Measurements from ENCODE around the gene UBAP1.

DNA sequence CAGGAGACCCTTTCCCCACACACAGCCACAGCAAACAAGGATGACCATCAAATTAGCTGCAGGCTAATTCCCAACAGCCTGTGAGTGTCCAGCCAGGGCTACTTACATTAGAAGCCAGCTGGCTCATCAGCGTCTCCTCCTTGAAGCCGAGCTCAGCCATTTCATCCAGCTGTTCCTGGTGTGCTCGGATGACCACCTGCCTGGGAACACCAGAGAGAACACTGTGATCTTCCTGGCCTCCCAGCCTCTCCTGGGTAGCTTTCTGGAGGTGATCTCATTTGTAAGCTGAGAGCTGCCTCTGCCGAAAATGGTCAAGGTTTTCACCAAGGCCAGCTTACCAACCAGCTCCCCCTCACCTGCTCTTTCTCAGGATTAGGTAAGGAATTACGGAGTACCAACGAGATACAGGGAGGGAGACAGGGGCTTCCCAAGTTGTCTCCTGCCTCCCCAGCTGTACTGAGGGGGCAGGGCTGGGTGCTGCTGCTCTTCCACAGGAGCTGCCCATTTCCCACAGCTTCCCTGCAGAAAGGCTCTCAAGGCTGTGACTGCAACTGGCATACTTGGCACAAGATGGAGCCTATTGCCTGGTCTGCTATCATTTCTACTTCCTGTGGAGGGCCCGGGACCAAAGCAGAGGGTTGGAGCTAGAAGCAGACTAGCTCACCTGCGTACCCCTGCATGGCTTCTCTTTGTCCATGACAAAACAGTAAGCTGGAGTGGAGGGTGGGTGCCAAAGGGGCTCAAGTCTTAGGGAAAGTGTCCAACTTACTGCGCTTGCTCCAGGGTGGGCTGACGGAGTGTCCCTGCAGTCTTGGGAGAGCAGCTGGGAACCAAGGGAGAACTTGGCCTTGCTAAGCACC is 76.4 kb downstream of the UBAP1 start:
- TF ChIP-seq CTCF (IDR thresholded peaks at IDR 0.05): no peak
- TF ChIP-seq EZH2 (IDR thresholded peaks at IDR 0.05; ENCODE audit: borderline replicate concordance, insufficient read depth, low read depth, low read length, poor library complexity, severe bottlenecking): no peak

Data from B cell (primary cell).